NOMO-1 treated with DMSO at 0.1 percent for 48 hours (cell line): ENCODE measurements around the gene CACNG1.
"Not testable (repeated sequence)": the region's sequence is repeated elsewhere in the genome, so short reads cannot be mapped to it uniquely, and the experiment has no call there.

Experiments used
- DNase-seq: peaks from one replicate; lab custom pipeline; 2025; ENCODE audit not compliant: unreplicated experiment; lab: John Stamatoyannopoulos, UW

Gene CACNG1

DNA sequence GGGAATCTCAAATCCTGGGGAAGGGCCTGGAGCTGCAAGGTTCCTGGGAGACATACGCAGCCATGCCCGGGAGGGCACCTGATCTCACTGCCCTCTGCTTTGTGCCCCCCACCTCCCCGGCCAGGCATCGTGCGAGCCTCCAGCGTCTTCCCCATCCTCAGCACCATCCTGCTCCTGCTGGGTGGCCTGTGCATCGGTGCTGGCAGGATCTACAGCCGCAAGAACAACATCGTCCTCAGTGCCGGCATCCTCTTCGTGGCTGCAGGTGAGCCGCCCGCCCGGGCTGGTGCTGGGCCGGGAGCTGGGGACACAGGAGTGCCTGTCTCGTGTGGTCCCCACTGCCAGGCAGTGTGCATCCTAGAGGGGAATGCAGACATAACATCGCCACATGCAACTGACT, 19.6 kb upstream of the CACNG1 start:
- DNase-seq, result no peak

DNA sequence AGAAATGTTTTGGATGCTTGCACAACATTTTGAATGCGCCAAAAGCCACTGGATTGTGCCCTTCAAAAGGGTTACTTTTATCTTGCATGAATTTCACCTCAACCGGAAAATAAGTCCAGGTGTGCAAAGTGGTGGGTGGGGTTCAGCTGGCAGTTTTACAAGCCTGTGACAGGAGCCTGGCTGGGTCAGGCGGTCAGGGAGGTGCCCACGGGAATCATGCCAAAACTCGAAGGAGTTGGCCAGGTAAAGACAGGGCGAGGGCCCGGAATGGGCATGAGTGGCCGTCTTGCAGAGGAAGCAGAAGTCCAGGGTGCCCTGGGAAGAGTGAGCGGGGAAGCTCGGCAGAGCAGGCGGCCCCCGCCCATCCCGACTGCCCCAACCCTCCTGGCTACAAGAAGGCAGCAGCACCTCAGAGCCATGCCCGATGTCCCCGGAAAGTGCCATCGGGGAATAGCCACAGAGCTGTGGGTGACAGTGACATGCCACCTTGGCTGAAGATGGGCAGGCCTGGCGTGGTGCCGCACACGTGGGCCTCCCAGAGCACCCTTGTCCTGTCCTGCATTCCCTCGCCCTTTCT, 19.1 kb upstream of the CACNG1 start:
- DNase-seq, result no peak

DNA sequence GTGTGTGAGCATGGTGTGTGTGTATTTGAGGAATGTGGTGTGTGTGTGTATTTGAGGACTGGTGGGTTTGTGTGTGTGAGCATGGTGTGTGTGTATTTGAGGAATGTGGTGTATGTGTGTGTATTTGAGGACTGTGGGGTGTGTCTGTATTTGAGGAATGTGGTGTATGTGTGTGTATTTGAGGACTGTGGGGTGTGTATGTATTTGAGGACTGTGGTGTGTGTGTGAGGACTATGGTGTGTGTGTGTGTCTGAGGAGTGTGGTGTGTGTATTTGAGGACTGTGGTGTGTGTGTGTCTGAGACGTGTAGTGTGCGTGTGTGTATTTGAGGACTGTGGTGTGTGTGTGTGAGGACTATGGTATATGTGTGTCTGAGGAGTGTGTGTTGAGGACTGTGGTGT, 18.0 kb upstream of the CACNG1 start:
- no peak for DNase-seq

DNA sequence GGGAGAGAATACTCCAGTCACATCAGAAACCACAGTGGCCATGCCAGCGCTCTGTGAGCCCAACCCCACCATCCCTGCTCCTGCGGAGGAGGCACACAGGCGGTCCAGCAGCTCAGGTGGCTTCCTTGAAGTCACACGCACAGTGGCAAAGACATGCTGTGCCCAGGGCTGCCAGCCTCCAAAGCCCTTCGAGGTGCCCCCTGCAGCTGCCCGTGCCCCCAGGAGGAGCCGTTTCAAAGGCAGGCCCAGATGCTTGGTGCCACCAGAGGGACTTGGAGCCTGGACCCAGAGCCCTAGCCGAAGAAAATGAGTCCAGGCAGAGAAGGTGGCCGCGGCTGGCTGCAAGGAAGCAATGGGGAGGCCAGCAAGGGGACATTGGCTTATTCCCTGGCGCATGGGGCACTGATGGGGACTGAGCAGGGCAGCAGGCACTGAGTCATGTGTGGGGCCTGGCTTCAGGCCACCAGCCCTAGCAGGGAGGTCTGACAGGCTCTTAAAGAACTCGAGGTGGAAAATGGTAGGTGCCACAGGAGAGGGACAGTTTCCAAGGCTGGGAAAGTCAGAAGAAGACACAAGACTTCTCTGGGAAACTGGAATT, 17.2 kb upstream of the CACNG1 start:
- DNase-seq, result no peak

DNA sequence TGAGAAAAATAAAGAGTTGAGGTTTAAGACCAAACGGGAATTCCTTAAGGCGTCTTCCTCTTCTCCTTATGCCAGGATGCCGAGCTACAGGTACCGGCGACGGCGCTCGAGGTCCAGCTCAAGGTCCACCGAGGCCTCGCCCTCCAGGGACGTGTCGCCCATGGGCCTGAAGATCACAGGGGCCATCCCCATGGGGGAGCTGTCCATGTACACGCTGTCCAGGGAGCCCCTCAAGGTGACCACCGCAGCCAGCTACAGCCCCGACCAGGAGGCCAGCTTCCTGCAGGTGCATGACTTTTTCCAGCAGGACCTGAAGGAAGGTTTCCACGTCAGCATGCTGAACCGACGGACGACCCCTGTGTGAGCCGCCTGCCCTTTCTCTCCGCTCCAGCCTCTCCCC, 13.7 kb upstream of the CACNG1 start:
- DNase-seq, result no peak

DNA sequence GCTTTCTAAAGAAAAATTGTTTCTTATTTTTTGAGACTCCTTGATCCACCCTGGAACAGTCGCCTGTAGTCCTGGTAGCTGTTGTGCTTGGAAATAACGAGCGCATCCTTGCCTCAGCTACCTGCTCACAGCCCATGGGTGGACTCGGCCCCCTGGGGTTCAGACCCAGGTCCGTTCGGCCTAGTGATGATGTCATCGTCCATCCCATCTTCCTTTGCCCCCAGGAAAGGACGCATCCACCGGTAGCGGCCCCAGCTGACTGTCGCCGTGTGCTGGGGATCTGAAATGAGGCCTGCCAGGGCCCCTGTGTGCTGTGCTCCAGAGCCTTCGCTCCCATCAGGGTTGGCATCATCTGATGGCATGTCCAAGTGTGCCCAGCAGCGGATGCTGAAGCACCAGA, 12.0 kb upstream of the CACNG1 start:
- no peak for DNase-seq

DNA sequence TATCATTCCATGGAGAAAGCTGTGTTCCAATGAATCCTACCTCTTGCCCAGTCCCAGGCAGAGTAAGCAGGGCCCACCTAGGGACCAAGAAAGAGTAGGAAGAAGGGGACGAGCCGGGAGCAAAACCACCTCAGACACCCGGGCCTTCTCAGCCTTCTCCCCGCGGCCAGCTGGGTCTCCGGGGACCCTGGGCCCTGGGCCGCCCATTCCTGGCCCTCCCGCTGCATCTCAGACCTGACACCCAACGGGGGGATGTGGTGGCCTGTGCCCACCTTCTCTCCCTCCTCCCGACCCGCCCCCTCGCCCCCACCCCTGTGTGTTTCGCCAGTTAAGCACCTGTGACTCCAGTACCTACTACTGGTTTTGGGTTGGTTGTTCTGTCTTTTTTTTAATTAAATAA, 11.4 kb upstream of the CACNG1 start:
- DNase-seq, result no peak

DNA sequence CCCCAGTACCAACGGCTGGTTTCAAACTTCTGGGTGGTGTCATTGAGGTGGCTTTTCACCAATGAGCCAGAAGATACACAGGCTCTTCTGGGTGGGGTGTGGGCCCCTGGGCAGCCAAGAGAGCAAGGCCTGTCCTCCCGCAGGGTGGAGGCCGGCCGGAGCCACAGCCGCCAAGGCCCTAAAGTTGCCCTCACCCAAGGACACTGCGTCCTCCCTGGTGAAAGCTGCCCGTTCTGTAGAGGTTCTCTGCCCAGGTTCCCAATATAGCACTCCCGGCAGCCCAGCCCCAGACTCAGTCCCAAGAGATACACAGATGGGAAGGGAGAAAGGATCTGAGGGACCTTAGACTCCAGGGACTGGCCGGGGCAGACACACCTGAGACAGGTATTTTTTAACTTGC, 10.7 kb upstream of the CACNG1 start:
- no peak for DNase-seq

DNA sequence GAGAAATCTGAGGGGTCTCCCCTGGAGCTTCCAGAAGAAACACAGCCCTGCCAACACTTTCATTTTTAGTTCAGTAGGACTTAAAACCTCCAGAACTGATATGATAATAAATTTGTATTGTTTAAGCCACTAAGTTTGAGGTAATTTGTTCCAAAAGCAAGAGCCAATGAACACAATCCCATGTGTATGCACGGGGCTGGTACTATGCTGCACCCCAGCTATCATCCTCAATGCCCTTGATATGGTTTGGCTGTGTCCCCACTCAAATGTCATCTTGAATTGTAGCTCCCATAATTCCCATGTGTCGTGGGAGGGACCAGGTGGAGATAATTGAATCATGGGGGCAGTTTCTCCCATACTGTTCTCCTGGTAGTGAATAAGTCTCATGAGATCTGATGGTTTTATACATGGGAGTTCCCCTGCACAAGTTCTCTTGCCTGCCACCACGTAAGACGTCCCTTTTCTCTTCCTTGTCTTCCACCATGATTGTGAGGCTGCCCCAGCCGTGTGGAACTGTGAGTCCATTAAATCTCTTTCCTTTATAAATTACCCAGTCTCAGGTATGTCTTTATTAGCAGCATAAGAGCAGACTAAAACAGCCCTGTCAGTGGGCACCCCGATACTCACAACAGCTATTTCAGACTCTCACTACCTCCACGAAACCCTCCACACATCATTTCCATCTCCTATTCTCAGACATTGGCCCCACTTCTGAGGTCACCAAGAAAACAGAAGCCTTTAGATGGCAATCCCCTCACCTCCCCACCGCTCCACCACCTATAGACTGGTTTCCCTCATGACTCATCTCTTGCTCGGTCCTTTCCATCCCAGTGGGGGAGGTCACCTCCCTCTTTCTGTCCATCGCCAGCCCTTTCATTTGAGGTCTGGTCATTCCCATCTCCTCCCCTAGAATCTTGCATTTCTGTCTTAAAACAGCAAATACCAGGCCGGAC, 8.9 kb upstream of the CACNG1 start:
- DNase-seq, result no peak

DNA sequence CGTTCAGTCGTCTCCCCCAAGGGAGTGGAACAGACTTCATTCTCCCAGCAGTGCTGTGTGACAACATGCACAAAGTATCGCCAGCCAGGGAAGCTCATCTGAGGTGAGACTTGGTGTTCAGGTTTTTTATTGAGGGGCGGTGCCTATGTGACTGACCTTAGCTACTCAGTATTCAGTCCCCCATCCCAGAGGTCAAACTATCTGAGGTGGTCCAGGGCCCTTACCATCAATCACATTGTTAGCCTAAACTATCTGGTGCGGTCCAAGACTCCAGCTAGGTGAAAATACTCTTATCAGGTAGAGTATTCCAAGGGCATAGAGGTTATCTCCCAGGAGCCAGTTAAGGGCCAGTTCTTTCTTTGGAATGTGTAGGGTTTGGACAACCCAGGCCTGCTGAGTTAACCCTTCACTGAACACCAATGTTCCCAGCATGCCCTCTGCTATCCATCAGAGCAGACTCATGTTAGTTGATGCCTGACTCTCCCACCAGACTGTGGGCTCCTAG, 5.4 kb upstream of the CACNG1 start:
- DNase-seq, result no peak

DNA sequence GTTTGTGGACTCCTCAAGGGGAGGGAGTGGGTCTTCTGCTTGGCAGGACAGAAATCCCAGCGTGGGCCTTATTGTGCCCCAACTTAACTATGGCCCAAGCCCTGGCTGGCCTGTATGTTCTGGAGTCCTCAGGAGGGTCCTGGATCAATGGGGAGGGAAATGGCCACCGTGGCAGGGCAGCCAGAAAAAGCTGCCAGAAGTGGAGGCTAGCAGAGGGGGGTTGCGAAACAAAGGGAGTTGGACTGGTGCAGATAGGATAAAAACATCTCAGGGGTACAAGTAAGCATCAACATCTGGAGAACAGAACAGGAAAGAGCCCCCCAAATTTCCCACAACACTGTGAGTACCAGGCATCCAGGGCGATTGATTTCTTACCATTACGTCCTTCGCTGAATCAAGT, 3.7 kb upstream of the CACNG1 start:
- no peak for DNase-seq

DNA sequence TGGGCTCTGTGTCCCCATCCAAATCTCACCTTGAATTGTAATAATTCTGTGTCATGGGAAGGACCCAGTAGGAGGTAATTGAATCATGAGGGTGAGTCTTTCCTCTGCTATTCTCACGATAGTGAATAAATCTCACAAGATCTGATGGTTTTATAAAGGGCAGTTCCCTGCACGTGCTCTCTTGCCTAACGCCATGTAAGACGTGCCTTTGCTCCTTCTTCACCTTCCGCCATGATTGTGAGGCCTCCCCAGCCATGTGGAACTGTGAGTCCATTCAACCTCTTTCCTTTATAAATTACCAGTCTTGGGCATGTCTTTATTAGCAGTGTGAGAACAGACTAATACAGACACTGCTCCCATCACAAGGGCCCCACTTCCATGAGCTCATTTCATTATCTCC, 3.2 kb upstream of the CACNG1 start:
- DNase-seq, result not testable (repeated sequence)

DNA sequence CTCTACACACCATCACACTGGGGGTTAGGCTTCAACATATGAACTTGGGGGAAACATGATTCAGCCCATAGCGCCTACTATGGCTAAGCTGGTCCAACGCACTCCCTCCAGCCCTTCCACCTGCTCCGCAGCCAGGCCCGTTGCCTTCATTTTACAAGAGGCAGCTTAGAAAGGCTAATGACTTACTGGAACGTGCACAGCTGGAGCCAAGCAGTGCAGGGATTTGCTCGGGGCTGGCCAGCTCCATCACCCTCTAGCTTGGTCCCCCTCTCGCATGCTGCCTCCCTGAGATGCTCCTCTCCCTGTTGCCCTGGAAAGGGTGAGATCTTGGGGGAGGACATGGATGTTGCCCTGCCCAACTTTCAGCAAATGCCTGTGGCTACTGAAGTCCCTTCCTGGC, 2.8 kb upstream of the CACNG1 start:
- no peak for DNase-seq

DNA sequence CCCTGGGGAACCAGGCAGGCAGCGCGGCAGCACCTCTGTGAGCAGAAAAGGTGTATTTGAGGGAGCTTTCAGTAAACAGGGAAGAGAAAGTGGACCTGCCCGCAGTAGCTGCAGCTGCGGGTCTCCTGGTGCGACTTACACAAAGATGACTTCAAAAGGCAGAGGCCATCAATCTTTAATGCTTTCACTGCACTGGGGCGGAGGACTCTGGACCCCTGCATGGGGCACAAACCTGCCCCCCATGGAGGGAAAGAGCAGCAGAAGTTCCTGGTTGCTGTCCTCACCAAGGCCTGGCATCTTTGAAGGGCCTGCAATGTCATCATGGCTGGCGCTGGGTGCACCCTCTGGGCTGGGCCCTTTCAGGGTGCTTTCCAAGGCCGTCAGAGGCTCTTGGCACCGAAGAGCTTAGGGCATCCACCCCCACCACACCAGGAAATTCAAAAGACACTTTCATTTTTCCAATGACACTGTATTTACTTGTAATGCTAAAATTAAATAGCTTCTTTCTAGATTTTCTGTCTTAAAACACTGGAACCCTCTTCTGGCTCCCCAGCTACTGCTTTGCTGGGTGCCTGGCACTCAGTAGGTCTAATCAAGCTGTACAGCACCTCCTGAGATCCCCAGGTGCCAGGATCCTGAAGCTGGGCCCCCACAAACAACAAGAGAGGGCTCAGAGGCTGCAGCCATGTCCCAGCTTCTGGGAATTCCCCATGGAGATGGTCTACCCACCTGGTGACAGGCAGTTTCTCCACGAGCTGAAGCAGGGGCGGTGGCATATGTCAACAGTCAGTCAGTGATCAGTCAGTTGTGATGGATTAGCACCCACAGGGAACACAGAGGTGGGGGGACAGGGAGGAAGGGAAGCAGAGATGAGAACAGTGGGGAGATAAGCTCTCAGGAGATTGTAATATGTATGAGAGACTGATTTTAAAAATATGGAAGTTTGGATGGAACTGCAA, 2.1 kb upstream of the CACNG1 start:
- DNase-seq, result no peak

DNA sequence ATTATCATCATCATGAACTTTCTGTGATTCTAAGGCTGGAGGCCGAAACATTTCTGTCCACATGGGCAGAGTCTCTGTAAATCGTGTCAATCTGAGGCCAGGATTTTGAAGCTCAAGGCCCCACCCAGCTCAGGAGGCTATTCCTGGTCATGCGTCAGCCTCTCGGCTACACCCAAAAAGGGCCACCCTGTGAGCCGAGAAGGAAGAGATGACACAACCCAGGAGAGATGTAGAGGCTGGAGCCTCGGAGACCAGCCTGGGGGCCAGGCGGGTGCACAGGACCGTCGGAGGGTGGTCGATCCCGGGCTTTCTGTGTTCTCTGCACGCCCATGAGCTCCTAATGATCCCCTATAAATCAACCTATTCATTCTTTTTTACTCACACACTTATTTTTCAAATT, 1.1 kb upstream of the CACNG1 start:
- DNase-seq, result no peak

DNA sequence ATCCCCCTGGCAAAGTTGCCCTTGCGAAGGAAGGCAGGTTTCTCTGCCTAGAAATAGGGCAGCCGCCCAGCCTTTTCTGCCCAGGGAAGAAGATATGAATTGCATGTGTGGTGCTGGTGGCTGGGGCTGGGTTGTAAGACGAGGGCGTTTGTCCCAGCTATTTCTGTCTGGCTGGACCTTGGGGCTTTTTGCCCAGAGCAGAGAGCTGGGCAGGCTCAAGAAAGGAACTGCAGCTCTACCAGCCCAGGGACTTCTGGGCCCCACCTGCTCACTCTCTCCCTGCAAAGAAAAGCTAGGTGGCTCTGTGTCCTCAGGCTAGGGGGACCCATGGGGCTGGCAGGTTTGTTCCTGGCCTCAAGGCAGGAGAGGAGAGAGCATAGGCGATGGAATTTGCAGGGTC, 586 bp downstream of the CACNG1 start:
- DNase-seq, result no peak

DNA sequence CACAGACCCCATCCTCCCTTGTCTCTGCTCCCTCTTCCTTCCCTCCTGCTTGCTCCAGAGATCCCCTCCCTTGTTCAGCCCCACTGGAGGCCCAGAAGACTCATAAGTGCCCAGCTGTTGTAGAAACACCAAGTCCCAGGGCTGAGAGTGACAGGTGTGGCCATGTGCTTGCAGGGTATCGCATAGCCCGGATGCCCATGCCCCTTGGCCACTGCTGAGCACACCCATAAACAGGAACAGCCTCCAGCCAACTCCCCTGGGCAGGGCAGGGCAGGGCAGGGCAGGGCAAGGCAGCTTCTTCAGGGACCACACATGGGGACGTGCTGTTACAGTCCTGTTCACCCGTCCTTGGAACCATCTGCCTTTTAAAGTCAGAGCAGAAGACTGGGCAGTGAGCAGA, 2.0 kb downstream of the CACNG1 start:
- DNase-seq, result no peak

DNA sequence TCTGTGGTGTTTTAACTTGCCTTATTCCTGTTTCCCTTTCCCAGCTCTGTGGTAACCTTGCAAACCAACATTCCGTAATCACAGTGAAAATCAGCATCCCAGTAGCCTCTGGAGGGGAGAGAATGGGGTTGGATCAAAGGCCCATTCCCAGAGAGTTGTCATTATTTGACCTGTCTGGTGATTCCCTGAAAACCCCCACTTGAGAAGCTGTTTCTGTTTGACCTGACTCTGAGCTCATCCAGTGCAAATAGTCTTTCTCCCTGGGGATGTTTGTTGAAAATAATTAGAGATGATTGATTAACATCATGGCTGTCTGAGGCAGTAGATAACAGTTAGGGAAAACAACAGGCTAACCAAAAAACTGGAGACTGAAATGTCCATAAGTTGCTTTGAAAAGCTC, 3.0 kb downstream of the CACNG1 start:
- no peak for DNase-seq

DNA sequence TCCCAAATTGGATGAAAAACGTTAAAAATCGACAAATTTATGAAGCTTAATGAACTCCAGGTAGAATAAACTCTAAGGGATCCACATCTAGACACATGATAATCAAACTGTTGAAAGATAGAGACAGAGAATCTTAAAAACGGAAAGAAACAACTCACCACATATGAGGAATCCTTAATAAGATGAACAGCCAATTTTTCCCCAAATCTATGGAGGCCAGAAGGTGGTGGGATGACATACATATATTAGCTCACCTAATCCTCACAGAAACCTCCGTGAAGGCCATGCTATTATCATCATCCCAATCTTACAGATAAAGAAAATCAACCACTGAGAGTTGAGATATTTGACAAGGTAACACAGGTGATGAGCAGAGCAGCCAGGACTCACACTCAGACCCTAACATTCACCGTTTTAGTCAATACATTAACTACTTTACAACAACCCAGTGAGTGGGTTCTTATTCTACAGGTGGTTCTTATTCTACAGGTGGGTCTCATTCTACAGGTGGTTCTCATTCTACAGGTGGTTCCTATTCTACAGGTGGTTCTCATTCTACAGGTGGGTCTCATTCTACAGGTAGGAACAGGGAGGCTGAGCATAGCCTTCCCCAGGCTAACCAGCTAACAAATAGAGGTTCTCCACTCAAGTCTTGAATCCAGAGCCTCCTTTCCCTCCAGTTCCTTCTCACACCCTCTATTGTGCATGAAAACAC, 4.8 kb downstream of the CACNG1 start:
- DNase-seq, result no peak

DNA sequence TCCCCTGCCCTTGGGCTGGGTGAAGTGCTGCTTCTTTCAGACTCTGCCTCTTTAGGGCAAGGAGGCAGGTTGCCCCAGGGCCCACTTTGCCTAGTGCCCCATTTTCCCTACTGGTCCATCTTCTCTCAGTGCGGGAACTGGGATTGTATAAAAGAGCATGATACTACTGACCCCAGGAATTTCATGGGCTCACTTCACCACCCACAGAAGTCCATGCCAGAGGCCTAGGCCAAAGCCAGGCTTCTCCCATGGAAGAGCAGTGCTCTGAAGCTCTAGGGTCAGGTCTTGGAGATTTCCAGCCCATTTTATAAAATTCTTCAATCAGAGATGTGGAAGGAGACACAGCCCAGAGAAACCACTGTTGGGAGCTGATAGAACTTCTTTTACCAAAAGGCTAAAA, 5.7 kb downstream of the CACNG1 start:
- DNase-seq, result no peak
